ENCODE data around the gene RTL1.

RTL1 gene

DNA sequence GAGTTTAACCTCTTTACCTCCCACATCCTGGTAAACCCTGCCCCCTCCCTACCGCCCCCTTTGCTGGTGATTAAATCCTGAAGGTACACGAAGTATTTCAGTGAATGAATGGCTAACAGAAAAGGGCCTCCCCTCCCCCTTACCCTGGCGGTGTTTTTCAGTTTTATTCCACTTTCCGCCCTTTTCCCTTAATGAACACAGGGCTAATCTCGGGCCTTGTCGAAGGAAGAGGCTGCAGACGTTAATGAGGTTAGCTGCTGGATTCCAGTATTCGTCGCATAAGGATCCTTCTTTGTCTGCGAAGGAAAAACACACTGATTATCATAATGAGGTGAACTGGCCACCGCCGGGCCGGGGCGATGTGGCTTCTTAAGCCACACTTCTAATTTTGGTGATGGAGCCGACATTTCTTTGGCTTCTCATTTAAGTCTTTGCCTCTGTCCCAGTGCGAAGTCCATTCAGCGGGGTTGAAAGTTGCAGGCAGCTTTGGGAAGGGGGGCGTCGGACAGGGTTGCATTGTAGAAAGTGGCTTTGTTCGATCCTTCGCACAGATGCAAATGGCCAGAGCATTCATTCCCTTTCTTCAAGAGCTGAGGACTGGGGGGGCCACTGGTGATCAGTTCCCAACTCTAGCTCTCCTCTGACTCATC is 71.1 kb downstream of the RTL1 start:
- no peak overlapping the region for H3K4me3 ChIP-seq (ENCODE audit: low read length)
- TF ChIP-seq, protein P1, sequence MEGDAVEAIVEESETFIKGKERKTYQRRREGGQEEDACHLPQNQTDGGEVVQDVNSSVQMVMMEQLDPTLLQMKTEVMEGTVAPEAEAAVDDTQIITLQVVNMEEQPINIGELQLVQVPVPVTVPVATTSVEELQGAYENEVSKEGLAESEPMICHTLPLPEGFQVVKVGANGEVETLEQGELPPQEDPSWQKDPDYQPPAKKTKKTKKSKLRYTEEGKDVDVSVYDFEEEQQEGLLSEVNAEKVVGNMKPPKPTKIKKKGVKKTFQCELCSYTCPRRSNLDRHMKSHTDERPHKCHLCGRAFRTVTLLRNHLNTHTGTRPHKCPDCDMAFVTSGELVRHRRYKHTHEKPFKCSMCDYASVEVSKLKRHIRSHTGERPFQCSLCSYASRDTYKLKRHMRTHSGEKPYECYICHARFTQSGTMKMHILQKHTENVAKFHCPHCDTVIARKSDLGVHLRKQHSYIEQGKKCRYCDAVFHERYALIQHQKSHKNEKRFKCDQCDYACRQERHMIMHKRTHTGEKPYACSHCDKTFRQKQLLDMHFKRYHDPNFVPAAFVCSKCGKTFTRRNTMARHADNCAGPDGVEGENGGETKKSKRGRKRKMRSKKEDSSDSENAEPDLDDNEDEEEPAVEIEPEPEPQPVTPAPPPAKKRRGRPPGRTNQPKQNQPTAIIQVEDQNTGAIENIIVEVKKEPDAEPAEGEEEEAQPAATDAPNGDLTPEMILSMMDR (IDR thresholded peaks at IDR 0.05; ENCODE audit: insufficient read depth, low read depth, low read length, missing control alignments), result no peak
- DNase-seq (ENCODE audit: low read depth), result no peak

DNA sequence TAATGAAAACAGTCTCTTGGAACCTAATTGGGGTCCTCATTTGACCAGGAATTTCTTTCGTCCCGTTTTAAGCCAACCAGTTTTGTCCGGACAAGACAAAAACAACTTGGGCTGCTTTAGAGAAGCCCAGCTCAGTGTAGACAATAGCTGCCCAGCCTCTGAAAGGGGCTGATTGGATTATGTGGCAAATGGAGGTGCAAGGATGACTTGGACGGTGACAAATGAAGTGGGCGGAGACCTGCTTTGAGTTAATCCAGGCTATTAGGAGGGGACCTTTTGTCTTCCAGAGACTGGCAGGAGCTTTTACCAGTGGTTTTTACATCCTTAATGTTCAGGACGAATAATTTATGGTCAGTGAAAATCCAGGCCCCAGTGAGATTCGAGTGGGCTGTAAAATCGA is 72.8 kb downstream of the RTL1 start:
- DNase-seq (ENCODE audit: low read depth), result no peak
- TF ChIP-seq, protein P1 (IDR thresholded peaks at IDR 0.05; ENCODE audit: insufficient read depth, low read depth, low read length, missing control alignments), result no peak
- no peak overlapping the region for H3K4me3 ChIP-seq (ENCODE audit: low read length)
